Hematopoietic multipotent progenitor cell treated with erythropoietin and hydrocortisone succinate and interleukin-3 and kit ligand, for 15 days (in vitro differentiated cells): ENCODE results near the gene FAXC.
"Not testable (repeated sequence)": the region's sequence is repeated elsewhere in the genome, so short reads cannot be mapped to it uniquely, and the experiment has no call there.

Experiments used
- DNase-seq: peaks from one replicate; pipeline ENCODE4 v3.0.0-alpha.2; 2015; ENCODE audit warnings: low spot score

Gene FAXC

DNA sequence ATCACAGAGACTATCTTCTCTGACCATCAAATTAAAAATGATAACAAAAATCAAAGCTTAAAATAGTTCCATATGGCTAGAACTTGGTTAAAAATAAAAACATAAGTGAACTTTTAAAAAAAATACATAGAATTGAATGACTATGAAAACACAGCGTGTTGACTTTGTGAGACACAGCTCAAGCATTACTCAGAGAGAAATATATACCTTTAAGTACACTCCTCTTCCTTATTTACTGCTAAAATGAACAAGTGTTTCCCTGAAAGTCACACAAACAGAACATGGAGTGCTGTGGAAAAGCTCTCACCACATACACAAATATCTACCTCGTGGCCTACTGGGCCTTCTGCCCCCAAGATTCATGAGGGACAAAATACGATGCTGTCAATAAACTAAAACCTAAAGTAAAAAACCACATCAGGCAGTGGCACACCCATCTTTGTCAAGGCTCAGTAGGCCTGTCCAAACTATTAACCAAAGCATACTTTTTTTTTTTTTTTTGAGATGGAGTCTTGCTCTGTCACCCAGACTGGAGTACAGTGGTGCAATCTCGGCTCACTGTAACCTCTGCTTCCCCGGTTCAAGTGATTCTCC lies 7.5 kb downstream of the FAXC start:
- no peak for DNase-seq

DNA sequence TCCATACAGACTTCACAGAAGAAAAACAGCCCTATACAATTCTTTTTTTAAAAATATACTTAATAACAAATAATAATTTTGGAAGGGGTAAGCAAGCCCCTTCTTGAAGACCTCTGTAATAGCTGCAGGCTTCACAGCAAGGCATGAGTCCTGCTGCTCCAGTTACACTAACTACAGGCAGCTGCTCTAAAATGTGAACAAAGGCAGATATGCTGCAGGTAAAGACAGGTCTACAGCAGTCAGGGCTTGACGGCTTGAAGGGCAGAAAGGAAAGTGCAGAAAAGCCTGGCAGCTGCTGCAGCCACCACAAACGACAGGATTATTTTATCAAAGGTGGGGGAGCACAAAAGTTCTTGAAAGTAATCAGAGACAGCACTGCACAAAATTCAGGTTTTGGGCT lies 11.3 kb downstream of the FAXC start:
- DNase-seq, result no peak

DNA sequence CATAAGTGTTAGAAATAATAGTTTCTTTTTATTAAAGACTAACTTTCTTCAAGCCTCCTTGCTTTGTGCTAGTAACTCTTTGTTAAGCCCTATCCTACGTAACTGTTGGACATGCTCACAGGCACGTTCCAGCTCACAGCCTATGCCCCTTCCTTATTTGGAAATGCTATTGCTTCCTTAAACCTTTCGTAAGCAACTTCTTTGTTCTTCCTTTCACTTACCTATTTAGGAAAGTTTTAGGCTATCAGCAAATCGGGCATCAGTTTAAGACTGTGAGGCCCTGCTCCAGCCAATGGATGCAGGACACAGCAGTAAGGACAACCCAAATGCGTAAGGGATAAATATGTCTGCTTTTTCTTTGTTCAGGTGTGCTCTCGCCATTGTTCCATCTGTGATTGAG lies 14.2 kb downstream of the FAXC start:
- DNase-seq, result not testable (repeated sequence)

DNA sequence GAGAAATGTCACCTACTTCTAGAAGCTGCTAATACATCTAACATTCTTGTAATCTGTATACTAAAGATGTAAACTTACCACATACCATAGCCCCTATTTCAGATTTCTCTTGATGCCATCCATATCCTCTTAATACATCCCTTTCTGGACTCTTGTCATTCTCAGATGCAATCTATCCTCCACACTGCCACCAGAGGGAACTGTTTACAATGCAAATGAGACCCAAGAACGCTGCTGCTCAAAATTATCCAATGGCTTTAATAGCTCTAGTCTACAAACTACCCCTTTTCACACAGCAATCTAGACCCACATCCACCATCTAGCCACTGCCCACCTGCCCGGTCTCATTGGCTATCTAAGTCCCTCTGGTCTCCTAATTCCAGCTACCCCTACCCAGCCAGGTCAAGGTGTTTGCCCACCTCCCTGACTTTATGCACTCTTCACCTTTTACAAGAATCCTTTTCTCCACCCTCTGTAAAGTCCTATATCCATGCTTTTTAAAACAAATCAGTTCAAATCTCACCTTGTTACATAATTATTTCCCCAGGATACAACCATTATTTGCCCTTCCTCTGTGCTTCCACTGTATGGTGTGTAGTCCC lies 14.8 kb downstream of the FAXC start:
- peak; percentile 10 for DNase-seq

DNA sequence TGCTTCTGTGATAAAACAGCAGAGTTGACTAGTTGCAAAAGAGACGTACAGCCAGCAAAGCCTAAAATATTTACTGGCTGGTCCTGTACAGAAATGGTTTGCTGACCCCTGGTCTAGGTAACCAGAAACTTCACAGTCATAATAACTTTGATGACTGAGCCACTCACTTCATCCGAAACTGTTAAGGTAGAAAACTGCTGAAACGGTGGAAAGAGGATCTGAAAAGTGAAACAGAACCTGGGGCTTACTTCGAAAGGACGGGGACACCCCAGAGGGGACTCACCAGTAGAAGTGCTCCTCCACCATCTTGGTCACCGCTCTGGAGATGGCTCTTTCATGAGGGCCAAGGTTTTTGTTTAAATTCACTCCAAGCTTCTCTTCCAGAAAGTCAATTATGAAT lies 16.4 kb downstream of the FAXC start:
- DNase-seq, result no peak

GRCh38 chr6:99331531-99331930 lies 17.9 kb downstream of the FAXC start:
- no peak for DNase-seq

GRCh38 chr6:99330159-99330558 lies 19.3 kb downstream of the FAXC start:
- DNase-seq, result peak; percentile 57

DNA sequence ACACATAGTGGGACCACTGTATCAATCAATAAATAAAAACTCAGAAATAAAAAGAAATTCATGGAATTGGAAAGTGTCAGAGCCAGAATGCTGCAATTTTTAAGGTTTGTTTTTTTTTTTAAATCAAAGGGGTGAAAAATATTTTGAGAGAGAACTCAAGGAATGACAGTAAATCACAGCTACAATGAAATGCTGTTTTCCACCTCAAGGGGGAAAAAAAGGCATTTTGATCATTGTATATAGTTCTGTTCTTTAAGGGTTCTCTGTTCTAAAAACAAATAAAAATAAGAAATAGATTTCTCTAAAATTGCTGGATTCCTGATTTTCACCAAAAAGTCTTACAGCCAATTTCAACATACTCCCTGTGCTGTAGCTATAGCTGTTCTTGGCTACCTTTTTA lies 24.5 kb downstream of the FAXC start:
- DNase-seq, result no peak

DNA sequence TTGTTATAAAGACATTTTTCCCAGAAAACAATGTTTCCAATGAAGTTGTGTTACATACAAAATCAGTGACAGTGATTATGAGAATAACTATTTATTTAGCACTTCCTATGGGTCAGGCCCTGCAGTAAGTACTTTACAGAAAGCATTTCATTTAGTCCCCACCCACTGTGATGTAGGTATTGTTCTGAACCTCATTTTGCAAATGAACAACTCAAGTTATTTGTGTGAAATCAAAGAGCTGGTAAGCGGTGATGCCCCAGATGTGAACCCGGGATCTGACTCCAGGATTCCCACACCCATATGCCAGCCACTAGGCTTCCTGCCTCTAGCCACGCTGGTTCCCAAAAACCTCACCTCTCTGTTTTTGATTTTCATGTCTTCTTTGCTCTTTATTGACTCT lies 30.9 kb downstream of the FAXC start:
- DNase-seq, result no peak

- no peak for DNase-seq
Measured at GRCh38 chr6:99312354-99312753, 37.1 kb downstream of the FAXC start.

- DNase-seq, result no peak
Measured at GRCh38 chr6:99310553-99310952, 38.9 kb downstream of the FAXC start.

- no peak for DNase-seq
Measured at GRCh38 chr6:99309557-99309956, 39.9 kb downstream of the FAXC start.

DNA sequence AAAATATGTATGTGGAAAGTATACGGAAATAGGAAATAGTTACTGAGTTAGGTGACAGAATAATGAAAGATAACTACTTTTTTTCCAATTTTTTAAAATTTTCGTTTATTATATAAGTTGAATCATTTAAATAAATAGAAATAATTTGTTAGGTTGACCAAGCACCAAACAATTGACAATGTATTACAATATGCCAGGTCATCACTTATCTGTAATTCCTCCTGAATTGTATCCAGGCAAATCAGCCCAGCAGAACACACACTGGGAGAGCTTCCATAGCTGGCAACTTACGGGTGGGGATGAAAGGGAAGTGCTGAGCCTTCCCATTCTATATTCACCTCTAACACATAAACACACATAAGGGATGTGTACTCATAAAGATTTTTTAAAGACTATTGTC lies 40.7 kb downstream of the FAXC start:
- no peak for DNase-seq

GRCh38 chr6:99307295-99307907 lies 42.1 kb downstream of the FAXC start:
- no peak for DNase-seq

DNA sequence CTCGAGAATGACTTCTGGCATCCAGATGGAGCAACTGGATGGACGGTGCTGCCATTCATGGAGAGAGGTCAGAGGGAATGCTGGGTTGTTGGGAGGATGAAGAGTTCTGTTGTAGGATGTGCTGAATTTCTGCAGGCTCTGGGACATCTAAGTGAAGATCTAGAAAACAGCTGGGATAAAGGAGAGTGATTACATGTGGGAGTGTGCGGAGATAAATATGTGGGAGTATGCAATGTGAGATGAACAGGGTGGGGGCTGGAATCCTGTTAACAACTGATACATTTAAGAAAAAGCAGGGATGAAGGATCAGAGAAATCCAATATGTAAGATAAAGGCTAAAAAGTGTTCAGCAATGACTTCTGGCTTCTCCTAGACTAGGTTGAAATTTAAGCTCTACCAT lies 43.1 kb downstream of the FAXC start:
- no peak for DNase-seq

- DNase-seq, result no peak
Measured at GRCh38 chr6:99305021-99305554, 44.4 kb downstream of the FAXC start.

- DNase-seq, result no peak
Measured at GRCh38 chr6:99297415-99297814, 52.1 kb downstream of the FAXC start.

GRCh38 chr6:99297006-99297405 lies 52.5 kb downstream of the FAXC start:
- DNase-seq, result no peak

DNA sequence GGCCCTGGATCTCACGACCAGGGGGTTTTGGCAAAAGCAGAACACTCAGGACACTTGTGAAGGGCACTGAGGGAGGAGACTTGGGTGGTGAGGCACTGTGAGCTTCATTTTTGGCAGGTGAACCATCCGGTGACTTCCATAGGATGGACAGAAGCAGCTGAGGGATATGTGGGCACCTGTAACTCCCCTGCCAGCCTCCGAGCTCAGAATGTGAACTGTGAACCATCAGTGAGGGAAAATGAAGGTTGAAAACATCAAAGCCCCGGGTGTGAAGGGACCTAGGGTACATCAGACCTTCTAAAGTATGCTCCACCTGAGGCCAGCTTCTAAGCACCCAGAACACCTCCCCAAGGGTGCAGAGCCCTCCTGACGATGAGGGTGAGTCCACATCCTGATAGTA lies 53.2 kb downstream of the FAXC start:
- DNase-seq, result no peak

DNA sequence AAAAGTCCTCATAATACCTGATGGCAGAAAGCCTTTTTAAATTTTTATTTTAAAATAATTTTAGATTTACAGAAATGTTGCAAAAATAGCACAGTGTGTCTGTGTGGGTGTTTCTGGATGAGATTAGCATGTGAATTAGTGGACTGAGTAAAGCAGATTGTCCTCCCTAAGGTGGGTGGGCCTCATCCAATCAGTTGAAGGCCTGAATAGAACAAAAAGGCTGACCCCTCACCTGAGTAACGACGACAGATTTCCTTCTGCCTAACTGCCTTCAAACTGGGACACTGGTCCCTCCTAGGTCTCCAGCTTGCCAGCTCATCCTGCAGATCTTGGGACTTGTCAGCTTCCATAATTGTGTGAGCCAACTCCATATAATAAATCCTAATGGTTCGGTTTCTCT lies 54.2 kb downstream of the FAXC start:
- no peak for DNase-seq

- DNase-seq, result no peak
Measured at GRCh38 chr6:99294786-99295185, 54.7 kb downstream of the FAXC start.

- DNase-seq, result no peak
Measured at GRCh38 chr6:99289701-99290100, 59.8 kb downstream of the FAXC start.

DNA sequence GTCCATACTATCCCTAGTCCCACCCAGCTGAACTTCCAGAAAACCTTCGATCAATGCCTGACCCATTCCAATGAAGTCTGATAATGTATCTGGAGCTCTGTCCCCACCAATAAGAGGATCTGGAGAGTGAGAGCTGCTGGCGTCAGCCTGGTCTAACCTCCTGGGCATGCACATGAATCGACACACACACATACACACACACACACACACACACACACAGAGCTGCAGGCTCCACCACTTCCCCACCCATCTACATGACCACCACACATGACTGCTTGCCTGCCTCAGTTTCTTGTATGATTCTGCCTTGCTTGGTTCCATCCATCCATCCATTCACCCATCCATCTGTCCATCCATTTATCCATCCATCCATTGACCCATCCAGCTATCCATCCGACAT lies 60.8 kb downstream of the FAXC start:
- no peak for DNase-seq

DNA sequence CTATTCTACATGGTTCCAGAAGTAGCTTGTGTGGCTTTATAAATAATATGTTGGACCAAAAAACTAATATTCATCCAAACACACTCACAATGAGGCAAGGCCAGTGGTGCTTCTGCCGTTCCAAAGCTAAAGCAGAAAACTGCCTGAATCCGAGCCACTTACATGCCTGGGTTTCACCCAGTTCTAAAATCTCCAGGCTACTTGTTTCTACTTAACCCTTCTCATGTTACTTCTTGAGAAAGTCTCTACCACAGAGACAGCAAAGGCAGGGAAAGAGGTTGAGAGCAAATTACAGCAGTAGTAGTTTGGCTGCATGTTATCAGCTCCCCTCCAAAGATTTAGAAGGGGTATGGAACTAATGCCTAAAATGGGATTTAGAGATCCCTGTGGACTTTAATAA lies 62.0 kb downstream of the FAXC start:
- DNase-seq, result no peak
